Aorta (tissue), 5 donors: Measurements from ENCODE around the gene ITSN1. TPM values are rescaled to one million over a fixed set of nuclear protein-coding genes. Genes with fewer than 3 reads are reported as not detected.

Experiments used
- ATAC-seq: fragments of 200-7000 bp; cut with Tn5 transposase; one replicate; pipeline ENCODE4 v1.9.1; 2022; ENCODE audit warnings: moderate library complexity; ENCODE audit not compliant: low FRiP score
- DNase-seq, 2 donors: peaks; one replicate each; pipeline ENCODE4 v3.0.0-alpha.2; 2020
- H3K27ac ChIP-seq, 2 donors: one replicate each; pipeline ENCODE4 v1.5.1; 2013; ENCODE audit warnings: low read length in 2 of 2, mild to moderate bottlenecking in 2 of 2, moderate library complexity in 2 of 2, control low read depth in 1 of 2, inconsistent platforms in 1 of 2, low read depth in 1 of 2
- H3K27me3 ChIP-seq, 2 donors: one replicate each; pipeline ENCODE4 v1.6.1; 2013; ENCODE audit warnings: control low read depth in 1 of 2, low read length in 1 of 2, mild to moderate bottlenecking in 1 of 2, moderate library complexity in 1 of 2; ENCODE audit not compliant: insufficient read depth in 2 of 2, control insufficient read depth in 1 of 2
- H3K36me3 ChIP-seq, 2 donors: one replicate each; pipeline ENCODE4 v1.6.1; 2013; ENCODE audit warnings: control low read depth in 1 of 2, low read length in 1 of 2, mild to moderate bottlenecking in 1 of 2; ENCODE audit not compliant: insufficient read depth in 2 of 2, control insufficient read depth in 1 of 2
- H3K4me1 ChIP-seq, 2 donors: one replicate each; pipeline ENCODE4 v1.6.1; 2013; ENCODE audit warnings: low read length in 2 of 2, control low read depth in 1 of 2, mild to moderate bottlenecking in 1 of 2, moderate library complexity in 1 of 2; ENCODE audit not compliant: insufficient read depth in 2 of 2, control insufficient read depth in 1 of 2
- H3K4me3 ChIP-seq, 2 donors: one replicate each; pipeline ENCODE4 v1.5.1; 2013; ENCODE audit warnings: low read length in 2 of 2, control low read depth in 1 of 2, mild to moderate bottlenecking in 1 of 2
- H3K9me3 ChIP-seq: one replicate; pipeline ENCODE4 v1.6.1; 2013; ENCODE audit warnings: mild to moderate bottlenecking, low read length; ENCODE audit not compliant: control insufficient read depth
- WGBS, 2 donors: extraction: QIAGEN DNeasy Blood & Tissue Kit; methylation state at CpG; one replicate each; pipeline ENCODE4 v1.1.7; 2013; 5-methylcytosine and 5-hydroxymethylcytosine counted together
- intact Hi-C, 2 donors: fragments of 100-400 bp; cut with DNase I; formaldehyde crosslinking; loops; one replicate each; pipeline versions ENCODE4 v1.14.2 to v1.15.0; 2022
- polyA plus RNA-seq, 2 donors: library from polyadenylated mRNA; stranded (reverse); fragments of 200-250 nt; gene quantifications; one replicate each; pipeline ENCODE4 v1.2.3, GENCODE V29; 2013
- total RNA-seq, 2 donors: library from RNA; stranded (reverse); fragmentation: NEBNext Ultra II Directional; extraction: Animal tissue kit (Norgen Biotek cat#: 25700); gene quantifications; one replicate each; pipeline ENCODE4 v1.2.1, GENCODE V29; 2021
- donor health status: healthy with polysubstance abuse.
- donor health status: Bipolar disorder and iron deficiency.
- donor health status: DM: no; HTN: no; CAD: no.
- donor health status: DM: no; HTN: no; CAD: no.
- donor health status: DM: yes; HTN: yes; CAD: no.

Gene ITSN1
- total and polyA plus RNA-seq, 4 donors, result 20.8 to 103 (median 37.1) TPM

DNA sequence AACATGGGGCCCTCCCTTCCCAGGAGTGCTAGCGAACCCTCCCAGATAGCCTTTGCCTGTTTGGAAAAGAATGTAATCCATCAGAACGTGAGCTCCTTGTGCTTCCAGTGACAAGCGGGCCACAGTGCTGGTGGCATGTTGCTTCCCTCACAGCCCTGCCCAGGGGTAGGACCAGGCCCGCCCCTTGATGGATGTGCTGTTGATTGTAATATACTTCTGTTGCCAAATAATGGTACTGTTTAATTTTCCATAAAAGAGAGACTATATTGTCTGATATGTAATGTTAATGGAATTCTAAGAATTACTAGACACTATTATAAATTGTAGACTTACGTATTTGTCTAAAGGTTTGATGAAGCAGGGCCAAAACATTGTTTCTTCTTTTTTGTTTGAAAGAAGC, 256.9 kb downstream of the ITSN1 start:
- Histone ChIP-seq H3K4me1 (peaks cover 0 to 4% of the 10 kb centered on the region in 2 donors), H3K36me3 (peaks cover 0 to under 1% of the 10 kb centered on the region in 2 donors), H3K27me3 (no peaks in the 10 kb centered on the region), H3K27ac (peak overlapping the region in 1 of 2 donors; percentile 87), H3K4me3 (no peak overlapping the region), H3K9me3 (no peaks in the 10 kb centered on the region)
- intact Hi-C loops, result loop anchor here (5.0 to 10.0 kb wide), 2 partner anchors 144 to 257 kb away; partner anchors contain the start of genes CRYZL1 (in 1 of the 2) and ITSN1 (in 1 of the 2)
- DNase-seq, result no peak
- ATAC-seq, result no peak
- 4 to 11% methylated on average over 5 of the region's 5 CpGs for WGBS, 2 donors

GRCh38 chr21:33901412-33902288, 259.3 kb downstream of the ITSN1 start:
- intact Hi-C loops, result no loop called here
- 51 to 59% methylated on average over 13 of the region's 13 CpGs for WGBS, 2 donors

DNA sequence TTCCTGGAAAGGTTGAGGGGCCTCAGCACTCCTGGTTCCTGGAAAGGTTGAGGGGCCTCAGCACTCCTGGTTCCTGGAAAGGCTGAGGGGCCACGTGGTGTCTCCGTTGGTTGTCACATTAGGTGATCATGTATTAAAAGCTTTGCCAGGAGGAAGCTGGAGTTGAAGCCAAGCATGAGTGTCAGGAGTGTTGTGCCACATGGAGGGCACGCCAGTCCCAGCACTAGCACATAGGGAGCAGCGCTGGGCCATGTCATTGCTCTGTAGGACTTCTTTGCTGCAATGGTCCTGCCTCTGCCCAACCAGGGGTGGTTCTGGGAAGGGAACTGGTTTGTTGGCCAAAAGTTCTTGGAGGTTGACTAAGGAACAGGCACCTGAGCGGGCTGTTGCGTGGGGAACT, 260.0 kb downstream of the ITSN1 start:
- Histone ChIP-seq H3K4me3 (no peak overlapping the region), H3K9me3 (no peaks in the 10 kb centered on the region), H3K36me3 (peaks cover 4 to 5% of the 10 kb centered on the region in 2 donors), H3K27me3 (no peaks in the 10 kb centered on the region), H3K27ac (peak overlapping the region in 1 of 2 donors; percentile 19), H3K4me1 (peaks cover 0 to 4% of the 10 kb centered on the region in 2 donors)
- no peak for DNase-seq
- WGBS, 2 donors, result 83 to 89% methylated on average over 6 of the region's 6 CpGs
- intact Hi-C loops, result no loop called here
- no peak for ATAC-seq

More at GRCh38 chr21:33901412-33902288, 259.3 kb downstream of the ITSN1 start:
- ATAC-seq, result peak; percentile 66
- H3K27ac ChIP-seq, result peak overlapping the region in 1 of 2 donors; percentile 19
- no peaks in the 10 kb centered on the region for H3K27me3 ChIP-seq
- no peak for DNase-seq
- H3K36me3 ChIP-seq, result peaks cover 0 to 3% of the 10 kb centered on the region in 2 donors
- H3K4me1 ChIP-seq, result peaks cover 0 to 4% of the 10 kb centered on the region in 2 donors
- no peaks in the 10 kb centered on the region for H3K9me3 ChIP-seq
- no peak overlapping the region for H3K4me3 ChIP-seq

DNA sequence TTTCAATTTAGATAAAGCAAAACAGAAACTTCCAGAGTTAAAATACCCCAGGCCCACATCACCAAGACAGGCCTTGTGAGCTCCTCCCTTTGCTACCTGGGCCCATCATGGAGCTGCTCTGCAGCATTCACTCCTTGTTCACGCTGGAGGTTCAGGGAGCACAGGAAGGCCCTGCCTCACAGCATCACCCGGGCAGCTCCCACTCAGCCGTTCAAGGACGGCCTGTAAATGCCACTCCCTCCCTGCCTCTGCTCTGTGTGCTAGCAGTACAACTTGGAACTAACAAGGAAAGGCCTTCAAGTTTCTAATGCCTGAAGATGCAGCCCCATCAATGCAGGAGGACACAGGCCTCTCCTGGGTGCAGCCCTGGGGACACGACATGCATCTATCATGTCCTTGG, 261.7 kb downstream of the ITSN1 start:
- no peaks in the 10 kb centered on the region for H3K27me3 ChIP-seq
- intact Hi-C loops, result no loop called here
- ATAC-seq (no peak), DNase-seq (no peak)
- H3K36me3 ChIP-seq, result peaks cover 8 to 9% of the 10 kb centered on the region in 2 donors
- peaks cover 0 to 1% of the 10 kb centered on the region in 2 donors for H3K4me1 ChIP-seq
- no peak overlapping the region for H3K27ac ChIP-seq
- H3K9me3 ChIP-seq, result no peaks in the 10 kb centered on the region
- H3K4me3 ChIP-seq, result no peak overlapping the region
- WGBS, 2 donors, result 39 to 45% methylated on average over 5 of the region's 5 CpGs

DNA sequence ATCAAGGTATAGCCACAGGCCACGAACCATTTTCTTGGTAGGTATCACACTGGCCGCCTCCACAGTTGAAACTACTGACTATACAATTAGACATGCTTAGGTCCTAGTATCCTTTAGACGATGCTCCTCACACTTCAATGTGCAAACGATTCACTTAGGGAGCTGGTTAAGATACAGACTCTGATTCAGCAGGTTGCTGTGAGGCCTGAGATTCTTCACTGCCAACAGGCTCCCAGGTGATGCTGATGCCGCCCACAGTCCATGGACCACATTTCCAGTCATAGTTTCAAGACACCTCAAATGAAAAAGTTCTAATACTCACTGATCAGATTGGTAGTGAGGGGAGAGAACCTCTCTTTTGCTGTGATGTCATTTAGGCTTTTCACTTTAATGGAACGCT, 266.5 kb downstream of the ITSN1 start:
- no peaks in the 10 kb centered on the region for H3K4me1 ChIP-seq
- peaks cover 8 to 11% of the 10 kb centered on the region in 2 donors for H3K36me3 ChIP-seq
- intact Hi-C loops, result no loop called here
- no peak overlapping the region for H3K4me3 ChIP-seq
- 79 to 95% methylated on average over 6 of the region's 6 CpGs for WGBS, 2 donors
- H3K27ac ChIP-seq, result no peak overlapping the region
- no peaks in the 10 kb centered on the region for H3K9me3 ChIP-seq
- no peak for DNase-seq
- no peak for ATAC-seq
- no peaks in the 10 kb centered on the region for H3K27me3 ChIP-seq

DNA sequence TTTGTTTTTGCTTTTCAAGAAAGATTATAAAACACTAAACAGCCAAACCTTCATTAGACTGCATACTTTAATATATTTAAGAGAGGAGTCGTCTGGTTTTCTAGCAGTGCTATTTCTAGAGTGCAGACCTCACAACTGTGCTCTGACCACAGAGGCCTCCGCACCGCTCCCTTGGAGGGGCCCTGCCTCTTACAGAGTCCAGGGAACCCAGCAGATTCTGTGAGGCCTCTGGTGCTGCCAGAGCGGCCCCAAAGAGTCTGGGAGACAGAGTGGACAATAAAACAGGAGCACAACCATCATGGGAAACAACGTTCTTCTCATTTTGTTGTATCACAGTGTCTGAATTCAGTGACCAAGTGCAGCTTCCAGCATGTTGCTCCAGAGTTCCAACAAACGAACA, 267.5 kb downstream of the ITSN1 start:
- Histone ChIP-seq H3K9me3 (no peaks in the 10 kb centered on the region), H3K27me3 (no peaks in the 10 kb centered on the region), H3K36me3 (peaks cover 4 to 11% of the 10 kb centered on the region in 2 donors), H3K4me1 (peaks cover 0 to 2% of the 10 kb centered on the region in 2 donors), H3K4me3 (no peak overlapping the region), H3K27ac (no peak overlapping the region)
- DNase-seq (no peak), ATAC-seq (no peak)
- WGBS, 2 donors, result 79 to 84% methylated on average over 6 of the region's 6 CpGs
- intact Hi-C loops, result loop anchor here in 1 of 2 donors (10.0 kb wide), 1 partner anchor 705 kb away; the partner anchor contains the start of gene RCAN1

GRCh38 chr21:33914188-33914587, 271.9 kb downstream of the ITSN1 start:
- Histone ChIP-seq H3K36me3 (peaks cover 0 to 2% of the 10 kb centered on the region in 2 donors), H3K27me3 (no peaks in the 10 kb centered on the region)
- intact Hi-C loops, result loop anchor here in 1 of 2 donors (10.0 kb wide), 1 partner anchor 701 kb away; the partner anchor contains the start of gene RCAN1

GRCh38 chr21:33915368-33916199, 273.3 kb downstream of the ITSN1 start, which contains the start of gene ATP5PO:
Gene ATP5PO (minus strand): TSS chr21:33915804. CDS start chr21:33915763, 41 bp downstream.
- peak; percentile 99 for ATAC-seq
- peak; percentile 99 for DNase-seq
- Histone ChIP-seq H3K9me3 (no peaks in the 10 kb centered on the region), H3K36me3 (peaks cover 0 to 2% of the 10 kb centered on the region in 2 donors), H3K4me3 (peak within 1 kb of the TSS; percentile 81 to 94), H3K27me3 (no peaks in the 10 kb centered on the region), H3K27ac (peak within 1 kb of the TSS in 1 of 2 donors; percentile 53), H3K4me1 (peaks cover 0 to 5% of the 10 kb centered on the region in 2 donors)
- intact Hi-C loops, result loop anchor here in 1 of 2 donors (10.0 kb wide), 1 partner anchor 699 kb away; the partner anchor contains the start of gene RCAN1
- WGBS, 2 donors, result 0 to 1% methylated on average over 45 of the region's 45 CpGs

More at GRCh38 chr21:33914188-33914587, 271.9 kb downstream of the ITSN1 start:
- WGBS, 2 donors, result 92% methylated on average over 5 of the region's 5 CpGs
- Histone ChIP-seq H3K9me3 (no peaks in the 10 kb centered on the region), H3K27ac (no peak overlapping the region), H3K4me3 (no peak overlapping the region), H3K4me1 (peaks cover 0 to 5% of the 10 kb centered on the region in 2 donors)
- DNase-seq (no peak), ATAC-seq (no peak)
